Activated CD4-positive, alpha-beta T cell treated with anti-CD3 and anti-CD28 coated beads, Interleukin-2, amount 10 ng/mL, durations not matched to agents 7 days and 5 days (primary cell): Measurements from ENCODE around the gene A2M. TPM values are rescaled to one million over a fixed set of nuclear protein-coding genes. Genes with fewer than 3 reads are reported as not detected.

Experiments
- CTCF ChIA-PET: fragments of 350-600 bp; sonication (Branson Sonifier 250); formaldehyde crosslinking; loops from one replicate; lab custom pipeline; 2021; ENCODE audit warnings: antibody characterized with exemption; lab: Charles Lee
- POLR2A ChIA-PET: fragments of 350-600 bp; sonication (Branson Sonifier 250); formaldehyde crosslinking; loops from one replicate; lab custom pipeline; 2021; ENCODE audit warnings: antibody characterized with exemption; lab: Charles Lee
- DNase-seq: peaks from one replicate; pipeline ENCODE4 v3.0.0-alpha.2; 2020
- H3K27ac Mint-ChIP-seq: one replicate; pipeline ENCODE4 v1.8.0; 2021; ENCODE audit warnings: mild to moderate bottlenecking, moderate library complexity, mixed read lengths
- H3K27me3 Mint-ChIP-seq: one replicate; pipeline ENCODE4 v1.8.0; 2021; ENCODE audit warnings: mixed read lengths
- H3K36me3 Mint-ChIP-seq: one replicate; pipeline ENCODE4 v1.8.0; 2021; ENCODE audit warnings: low read depth, mixed read lengths
- H3K4me1 Mint-ChIP-seq: one replicate; pipeline ENCODE4 v1.8.0; 2021; ENCODE audit warnings: mixed read lengths
- H3K4me3 Mint-ChIP-seq: one replicate; pipeline ENCODE4 v1.8.0; 2021; ENCODE audit warnings: mild to moderate bottlenecking, moderate library complexity, mixed read lengths
- H3K9me3 Mint-ChIP-seq: one replicate; pipeline ENCODE4 v1.8.0; 2021; ENCODE audit warnings: mixed read lengths
- total RNA-seq, 2 experiments: library from RNA; stranded (reverse); gene quantifications; one replicate each; pipeline ENCODE4 v1.2.3, GENCODE V29; 2021

A2M gene
- total RNA-seq, 2 experiments from 2014 or later, result not detected

GRCh38 chr12:9133216-9133916 lies 17.6 kb upstream of the A2M start:
- H3K27me3 Mint-ChIP-seq, result no peaks in the 10 kb centered on the region
- no peaks in the 10 kb centered on the region for H3K9me3 Mint-ChIP-seq

GRCh38 chr12:9132008-9132535 lies 16.4 kb upstream of the A2M start:
- Mint-ChIP-seq H3K9me3 (no peaks in the 10 kb centered on the region), H3K27me3 (no peaks in the 10 kb centered on the region), H3K27ac (no peak overlapping the region), H3K4me1 (no peaks in the 10 kb centered on the region), H3K4me3 (no peak overlapping the region), H3K36me3 (no peaks in the 10 kb centered on the region)
- no peak for DNase-seq
- ChIA-PET CTCF (no interaction called here), POLR2A (no interaction called here)

More at GRCh38 chr12:9133216-9133916, 17.6 kb upstream of the A2M start:
- H3K4me1 Mint-ChIP-seq, result no peaks in the 10 kb centered on the region
- H3K36me3 Mint-ChIP-seq, result no peaks in the 10 kb centered on the region
- CTCF ChIA-PET, result no interaction called here
- no peak overlapping the region for H3K27ac Mint-ChIP-seq
- DNase-seq, result no peak
- POLR2A ChIA-PET, result no interaction called here
- no peak overlapping the region for H3K4me3 Mint-ChIP-seq

DNA sequence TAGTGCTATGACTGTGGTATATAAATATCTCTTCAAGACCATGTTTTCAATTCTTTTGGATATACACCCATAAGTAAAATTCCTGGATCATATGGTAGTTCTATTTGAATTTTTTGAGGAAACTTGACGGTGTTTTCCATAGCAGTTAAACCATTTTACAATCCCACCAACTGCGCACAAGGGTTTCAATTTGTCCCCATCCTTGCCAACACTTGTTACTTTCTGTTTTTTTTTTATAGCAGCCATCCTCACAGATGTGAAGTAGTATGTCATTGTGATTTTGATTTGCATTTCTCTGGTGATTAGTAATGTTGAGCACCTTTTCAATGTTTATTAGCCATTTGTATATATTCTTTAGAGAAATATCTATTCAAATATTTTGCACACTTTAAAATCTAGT lies 14.5 kb upstream of the A2M start:
- Mint-ChIP-seq H3K9me3 (no peaks in the 10 kb centered on the region), H3K27ac (no peak overlapping the region), H3K27me3 (no peaks in the 10 kb centered on the region), H3K4me3 (no peak overlapping the region), H3K36me3 (no peaks in the 10 kb centered on the region), H3K4me1 (no peaks in the 10 kb centered on the region)
- ChIA-PET CTCF (no interaction called here), POLR2A (no interaction called here)
- DNase-seq, result no peak

- Mint-ChIP-seq H3K4me3 (no peak overlapping the region), H3K36me3 (no peaks in the 10 kb centered on the region), H3K4me1 (no peaks in the 10 kb centered on the region), H3K27ac (no peak overlapping the region), H3K27me3 (no peaks in the 10 kb centered on the region), H3K9me3 (no peaks in the 10 kb centered on the region)
- DNase-seq, result no peak
- CTCF ChIA-PET, result no interaction called here
- POLR2A ChIA-PET, result no interaction called here
Observed at GRCh38 chr12:9127936-9128663, 12.4 kb upstream of the A2M start.

DNA sequence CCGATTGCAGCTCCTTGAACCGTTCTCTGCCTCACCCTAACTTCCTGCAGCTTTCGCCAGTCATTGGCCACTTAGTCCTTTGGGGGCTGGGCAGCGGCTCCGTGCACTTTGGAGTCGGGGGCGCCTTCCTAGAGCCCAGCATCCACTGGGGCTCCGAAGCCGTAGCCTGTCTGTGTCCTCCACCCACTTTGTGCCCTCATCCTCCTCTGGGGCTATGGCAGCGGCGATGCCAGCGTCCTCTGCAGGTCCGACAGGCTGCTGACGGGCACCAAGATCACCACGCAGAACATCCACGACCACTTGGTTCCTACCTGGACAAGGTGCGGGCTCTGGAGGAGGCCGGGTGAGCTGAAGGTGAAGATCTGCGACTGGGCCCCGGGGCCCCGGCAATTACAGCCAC lies 11.8 kb upstream of the A2M start:
- Mint-ChIP-seq H3K27ac (no peak overlapping the region), H3K27me3 (no peaks in the 10 kb centered on the region), H3K9me3 (no peaks in the 10 kb centered on the region), H3K4me1 (no peaks in the 10 kb centered on the region), H3K36me3 (no peaks in the 10 kb centered on the region), H3K4me3 (no peak overlapping the region)
- ChIA-PET CTCF (no interaction called here), POLR2A (no interaction called here)
- no peak for DNase-seq

DNA sequence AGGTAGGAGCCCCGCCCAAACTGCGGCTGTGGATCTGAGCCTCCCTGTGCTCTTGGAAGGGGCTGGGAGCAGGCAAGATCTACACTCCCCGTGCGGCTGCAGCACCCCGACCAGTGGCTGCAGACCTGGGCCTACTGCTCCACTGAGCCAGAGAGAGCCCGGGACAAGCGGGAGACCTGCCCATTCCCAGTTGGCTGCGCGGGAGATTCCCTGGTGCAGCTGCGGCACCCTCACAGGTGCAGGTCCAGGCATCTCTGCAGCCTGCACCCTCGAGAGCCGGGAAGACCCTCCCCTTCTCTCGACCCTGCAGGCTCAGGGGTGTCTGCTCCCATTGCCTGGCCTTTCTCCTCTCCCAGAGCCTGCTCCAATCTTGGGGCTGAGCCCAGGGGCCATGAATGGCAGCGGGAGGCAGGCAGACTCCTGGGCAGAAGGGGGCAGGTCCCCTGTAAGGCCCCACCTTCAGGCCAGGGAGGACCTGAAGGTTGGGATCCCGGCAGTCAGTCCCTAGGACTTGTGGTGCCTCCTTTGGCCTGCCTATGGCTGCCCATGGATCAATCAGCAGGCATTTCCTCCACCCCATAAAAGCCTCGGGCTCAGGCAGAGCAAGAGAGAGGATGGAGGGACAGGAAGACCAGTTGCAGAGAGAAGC lies 8.8 kb upstream of the A2M start:
- Mint-ChIP-seq H3K27me3 (no peaks in the 10 kb centered on the region), H3K27ac (no peak overlapping the region), H3K4me1 (no peaks in the 10 kb centered on the region), H3K9me3 (no peaks in the 10 kb centered on the region), H3K4me3 (no peak overlapping the region), H3K36me3 (no peaks in the 10 kb centered on the region)
- ChIA-PET CTCF (interaction anchor here (1.3 kb wide), 1 partner anchor 11 kb away, joined by 6 read pairs; no protein-coding TSS in a partner anchor), POLR2A (no interaction called here)
- DNase-seq, result no peak

DNA sequence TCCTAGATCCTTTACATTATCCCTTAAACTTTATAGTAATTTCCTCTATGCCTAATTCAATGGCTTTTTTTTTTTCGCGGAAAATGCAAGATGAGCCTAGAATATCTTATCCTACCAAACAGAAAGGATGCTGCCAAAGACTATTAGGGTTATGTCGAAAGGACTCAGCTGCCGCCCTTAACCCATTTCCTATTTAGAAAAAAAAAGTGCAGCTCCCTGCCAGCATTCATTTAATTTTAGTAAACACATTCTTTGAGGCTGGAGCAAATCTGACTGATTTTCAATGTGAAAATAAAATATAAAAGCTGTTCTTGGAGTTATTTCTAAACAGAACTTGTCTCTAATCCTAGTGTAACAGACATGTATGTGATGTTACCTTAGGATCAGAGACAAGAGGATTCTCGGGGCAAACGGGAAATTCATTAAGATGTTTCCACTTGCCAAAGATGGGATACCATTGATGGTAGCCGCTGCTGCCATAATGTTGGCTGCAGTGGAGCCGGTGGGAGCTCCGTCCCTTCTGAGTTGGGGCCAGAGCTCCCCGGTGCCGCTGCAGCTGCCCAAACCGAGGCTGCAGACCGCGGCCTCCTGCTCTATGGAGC lies 8.2 kb upstream of the A2M start:
- Mint-ChIP-seq H3K27me3 (no peaks in the 10 kb centered on the region), H3K4me3 (no peak overlapping the region), H3K27ac (no peak overlapping the region), H3K4me1 (no peaks in the 10 kb centered on the region), H3K36me3 (no peaks in the 10 kb centered on the region), H3K9me3 (no peaks in the 10 kb centered on the region)
- DNase-seq, result no peak
- ChIA-PET POLR2A (no interaction called here), CTCF (no interaction called here)

DNA sequence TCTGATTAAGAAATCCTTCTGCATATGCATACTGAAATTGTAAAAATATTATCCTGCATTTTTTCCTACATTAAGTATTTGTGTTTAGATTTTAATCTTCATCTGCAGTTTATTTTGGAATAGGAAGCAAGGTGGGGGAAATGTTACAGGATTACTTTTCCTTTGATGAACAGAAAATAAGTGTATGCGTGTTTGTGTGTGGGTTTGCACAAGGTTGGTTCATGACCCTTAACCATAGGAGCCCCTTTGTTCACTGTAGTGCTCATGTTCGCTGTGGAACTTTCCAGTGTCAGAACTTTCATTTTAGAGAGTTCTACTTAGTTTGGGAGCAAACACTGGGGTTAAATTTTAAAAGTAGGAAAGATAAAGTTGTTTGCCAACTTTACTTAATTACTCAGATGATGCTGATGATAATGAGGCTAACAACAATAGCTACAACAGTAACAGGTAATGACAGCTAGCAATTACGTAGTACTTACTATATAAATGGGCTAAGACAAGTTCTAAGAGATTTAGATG lies 6.4 kb upstream of the A2M start:
- H3K4me1 Mint-ChIP-seq, result no peaks in the 10 kb centered on the region
- DNase-seq, result no peak
- H3K27ac Mint-ChIP-seq, result no peak overlapping the region
- H3K4me3 Mint-ChIP-seq, result no peak overlapping the region
- H3K9me3 Mint-ChIP-seq, result no peaks in the 10 kb centered on the region
- no peaks in the 10 kb centered on the region for H3K36me3 Mint-ChIP-seq
- CTCF ChIA-PET, result no interaction called here
- POLR2A ChIA-PET, result no interaction called here
- H3K27me3 Mint-ChIP-seq, result no peaks in the 10 kb centered on the region

DNA sequence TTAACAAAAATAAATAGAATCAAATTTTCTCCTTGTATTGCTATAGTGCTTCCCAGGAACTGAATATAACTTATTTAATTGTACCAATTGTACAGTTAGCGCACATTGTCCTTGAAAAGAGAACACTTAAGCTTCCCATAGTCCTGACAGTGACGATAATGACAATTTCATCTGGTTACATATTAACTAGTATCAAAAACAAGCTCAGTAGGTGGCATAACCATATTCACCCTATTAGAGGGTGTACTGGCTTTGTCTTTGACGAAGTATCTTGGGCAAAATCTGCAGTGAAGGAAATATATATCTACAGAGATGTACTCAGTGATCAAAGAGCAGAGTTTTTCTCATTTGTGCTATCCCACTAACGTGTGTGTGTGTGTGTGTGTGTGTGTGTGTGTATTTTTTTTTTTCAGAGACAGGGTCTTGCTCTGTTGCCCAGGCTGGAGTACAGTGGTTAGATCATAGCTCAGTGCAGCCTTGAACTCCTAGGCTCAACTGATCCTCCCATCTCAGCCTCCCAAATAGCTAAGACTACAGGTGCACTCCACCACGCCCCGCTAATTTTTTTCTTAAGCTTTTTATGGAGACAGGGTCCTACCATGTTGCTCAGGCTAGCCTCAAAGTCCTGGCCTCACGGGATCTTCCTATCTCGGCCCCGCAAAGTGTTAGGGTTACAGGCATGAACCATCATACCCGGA lies 4.9 kb upstream of the A2M start:
- Mint-ChIP-seq H3K36me3 (no peaks in the 10 kb centered on the region), H3K9me3 (no peaks in the 10 kb centered on the region), H3K27me3 (no peaks in the 10 kb centered on the region), H3K4me1 (peaks cover 7% of the 10 kb centered on the region), H3K4me3 (no peak overlapping the region), H3K27ac (no peak overlapping the region)
- no peak for DNase-seq
- CTCF ChIA-PET, result no interaction called here
- POLR2A ChIA-PET, result no interaction called here

- no peak overlapping the region for H3K4me3 Mint-ChIP-seq
- DNase-seq, result no peak
- no peak overlapping the region for H3K27ac Mint-ChIP-seq
- H3K27me3 Mint-ChIP-seq, result no peaks in the 10 kb centered on the region
- H3K36me3 Mint-ChIP-seq, result no peaks in the 10 kb centered on the region
- H3K9me3 Mint-ChIP-seq, result no peaks in the 10 kb centered on the region
- peaks cover 7% of the 10 kb centered on the region for H3K4me1 Mint-ChIP-seq
- CTCF ChIA-PET, result no interaction called here
- POLR2A ChIA-PET, result no interaction called here
Observed at GRCh38 chr12:9118158-9118557, 2.4 kb upstream of the A2M start.

DNA sequence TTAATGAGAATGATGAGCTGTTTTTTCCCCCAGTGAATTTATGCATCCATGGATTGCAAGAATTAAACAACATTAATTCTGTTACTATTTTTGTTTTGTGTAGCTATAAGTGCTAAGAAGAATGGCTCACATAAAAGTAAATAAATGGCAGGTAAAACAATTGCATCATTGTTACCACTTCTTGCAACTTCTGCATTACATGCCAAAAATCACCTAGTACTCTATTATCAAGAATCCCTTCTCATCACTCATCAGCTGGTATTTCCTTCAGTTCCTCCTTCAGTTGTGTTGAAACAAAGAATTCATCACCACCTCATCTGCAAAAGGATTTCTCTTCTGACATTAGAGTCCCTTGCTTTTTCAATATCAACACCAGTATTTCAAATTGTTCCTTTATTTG lies 773 bp downstream of the A2M start:
- CTCF ChIA-PET, result no interaction called here
- H3K27ac Mint-ChIP-seq, result no peak overlapping the region
- POLR2A ChIA-PET, result no interaction called here

DNA sequence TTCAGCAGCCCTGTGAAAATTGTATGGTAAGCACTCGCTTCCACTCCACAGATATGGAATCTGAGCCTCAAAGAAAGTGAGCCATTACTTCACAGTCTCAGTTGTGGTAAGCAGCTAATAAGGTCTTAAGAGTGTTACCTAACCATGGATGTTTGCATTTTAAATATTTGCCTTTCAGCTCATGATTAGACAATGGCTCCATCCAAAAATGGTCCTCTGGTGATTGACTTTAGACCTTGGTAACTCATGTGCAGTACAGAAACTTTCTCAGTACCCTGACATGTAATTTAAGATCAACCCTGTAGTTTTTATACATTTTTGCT lies 1.8 kb downstream of the A2M start:
- Mint-ChIP-seq H3K9me3 (no peaks in the 10 kb centered on the region), H3K36me3 (no peaks in the 10 kb centered on the region), H3K4me1 (peaks cover 7% of the 10 kb centered on the region), H3K27ac (no peak overlapping the region), H3K27me3 (no peaks in the 10 kb centered on the region), H3K4me3 (no peak overlapping the region)
- POLR2A ChIA-PET, result no interaction called here
- no peak for DNase-seq
- CTCF ChIA-PET, result no interaction called here

More for the DNA sequence above, 773 bp downstream of the A2M start:
- Mint-ChIP-seq H3K4me1 (peaks cover 7% of the 10 kb centered on the region), H3K36me3 (no peaks in the 10 kb centered on the region), H3K9me3 (no peaks in the 10 kb centered on the region), H3K27me3 (no peaks in the 10 kb centered on the region), H3K4me3 (no peak overlapping the region)
- no peak for DNase-seq
